GM15510 (cell line): ENCODE data around the gene HIVEP3.

Experiments
- POLR2A ChIP-seq: IDR thresholded peaks from 3 replicates; pipeline ENCODE4 v1.6.1; 2011; ENCODE audit warnings: borderline replicate concordance; ENCODE audit not compliant: insufficient read length; ENCODE audit errors: extremely low read depth

The HIVEP3 gene

DNA sequence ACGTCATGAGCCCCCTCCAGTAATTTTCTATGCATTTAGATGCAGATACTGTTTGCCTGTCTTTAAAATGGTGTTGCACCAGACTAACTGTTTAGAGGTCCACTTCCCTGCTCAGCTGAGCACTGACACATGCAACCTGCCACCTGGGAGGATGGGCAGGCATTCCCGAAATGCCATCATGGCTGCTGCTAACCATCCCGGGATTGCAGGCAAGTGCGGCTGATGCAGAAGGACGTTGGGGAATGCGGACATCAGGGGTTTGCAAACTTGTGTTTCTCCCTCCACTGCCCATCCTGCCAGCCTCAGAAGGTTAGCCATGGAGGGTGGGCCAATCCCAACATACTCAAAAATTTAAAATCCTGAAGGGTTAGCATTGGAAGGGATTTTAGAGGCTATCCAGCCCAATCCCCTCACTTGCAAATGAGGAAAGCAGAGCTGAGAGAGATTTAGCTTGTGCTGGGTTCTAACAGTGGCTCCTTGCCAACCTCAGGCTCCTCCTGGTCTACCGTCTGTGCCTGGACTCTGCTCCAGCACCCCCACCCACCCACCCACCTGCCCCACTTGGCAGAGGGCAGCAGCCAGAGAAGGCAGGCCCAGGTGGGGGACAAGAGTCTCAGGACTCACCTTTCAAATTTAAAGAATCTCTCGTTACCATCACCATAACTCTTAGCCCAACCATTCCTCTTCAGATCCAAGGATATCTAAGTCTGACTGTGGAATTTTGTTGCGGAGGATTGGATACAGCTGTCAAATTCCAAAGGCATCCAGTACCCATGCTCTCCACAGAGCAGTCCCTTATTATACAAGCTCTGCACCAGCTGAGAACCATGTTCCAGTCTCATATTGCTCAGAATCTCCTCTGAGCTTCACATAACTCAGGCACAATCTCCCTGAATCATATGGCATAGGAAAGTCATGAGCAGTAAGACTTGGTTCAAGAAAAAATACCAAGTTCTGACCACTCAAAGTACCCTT lies 34.2 kb downstream of the HIVEP3 start:
- no peak for TF ChIP-seq POLR2A

DNA sequence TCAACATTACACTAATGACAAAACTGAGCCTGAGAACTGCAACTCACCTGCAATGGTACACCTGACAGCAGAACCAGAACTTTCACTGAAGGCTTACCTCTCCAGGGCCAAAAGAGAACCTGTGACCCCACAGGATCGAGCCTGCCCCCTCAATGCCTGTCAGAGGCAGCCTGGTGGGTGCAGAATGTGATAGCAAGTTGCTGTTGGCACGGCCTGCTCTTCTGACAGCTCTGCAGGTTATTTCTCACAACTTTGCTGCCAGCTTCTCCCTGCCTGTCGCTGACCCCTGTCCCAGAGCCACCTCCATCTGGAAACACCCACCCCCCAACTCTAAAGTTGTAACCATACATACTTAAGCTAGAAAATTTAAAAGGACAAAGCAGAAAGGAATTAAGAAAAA lies 35.2 kb downstream of the HIVEP3 start:
- TF ChIP-seq POLR2A = no peak

DNA sequence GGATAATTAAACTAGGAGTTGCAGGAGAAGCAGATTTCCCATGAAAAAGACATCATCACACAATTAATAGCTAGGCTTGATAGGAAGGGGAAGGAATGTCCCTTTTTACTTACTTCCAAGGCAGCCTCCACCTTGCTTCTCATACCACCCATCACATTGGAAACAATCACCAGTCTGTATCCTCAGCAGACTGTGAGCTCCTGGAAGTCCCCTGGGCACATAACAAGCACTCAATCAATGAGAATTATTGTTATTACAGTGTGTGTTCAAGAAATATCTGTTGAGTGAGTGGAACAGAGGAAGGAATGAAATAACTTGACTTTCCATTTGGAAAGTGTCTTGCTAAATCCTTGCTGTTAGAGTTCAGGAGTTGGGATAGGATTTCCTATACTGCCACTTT lies 36.2 kb downstream of the HIVEP3 start:
- TF ChIP-seq POLR2A = no peak

DNA sequence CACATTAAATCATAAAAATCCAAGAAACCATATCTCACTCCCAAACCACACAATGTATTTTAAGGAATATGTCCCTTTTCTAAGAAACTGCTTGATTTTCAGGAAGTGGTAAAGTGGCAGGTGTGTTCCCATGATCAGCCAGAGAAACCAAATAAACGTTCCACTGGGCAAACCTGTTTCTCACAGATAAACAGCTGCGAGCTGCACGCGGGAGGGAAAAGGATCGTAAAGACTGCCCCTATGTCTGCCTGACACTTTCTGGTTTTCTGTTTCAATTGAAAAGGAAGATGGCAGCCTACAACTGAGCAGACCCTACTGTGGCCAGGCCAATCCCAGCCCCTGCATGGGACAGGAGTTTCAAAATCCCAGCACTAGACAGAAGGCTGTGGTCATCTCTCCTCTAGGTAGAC lies 36.6 kb downstream of the HIVEP3 start:
- no peak for TF ChIP-seq POLR2A

DNA sequence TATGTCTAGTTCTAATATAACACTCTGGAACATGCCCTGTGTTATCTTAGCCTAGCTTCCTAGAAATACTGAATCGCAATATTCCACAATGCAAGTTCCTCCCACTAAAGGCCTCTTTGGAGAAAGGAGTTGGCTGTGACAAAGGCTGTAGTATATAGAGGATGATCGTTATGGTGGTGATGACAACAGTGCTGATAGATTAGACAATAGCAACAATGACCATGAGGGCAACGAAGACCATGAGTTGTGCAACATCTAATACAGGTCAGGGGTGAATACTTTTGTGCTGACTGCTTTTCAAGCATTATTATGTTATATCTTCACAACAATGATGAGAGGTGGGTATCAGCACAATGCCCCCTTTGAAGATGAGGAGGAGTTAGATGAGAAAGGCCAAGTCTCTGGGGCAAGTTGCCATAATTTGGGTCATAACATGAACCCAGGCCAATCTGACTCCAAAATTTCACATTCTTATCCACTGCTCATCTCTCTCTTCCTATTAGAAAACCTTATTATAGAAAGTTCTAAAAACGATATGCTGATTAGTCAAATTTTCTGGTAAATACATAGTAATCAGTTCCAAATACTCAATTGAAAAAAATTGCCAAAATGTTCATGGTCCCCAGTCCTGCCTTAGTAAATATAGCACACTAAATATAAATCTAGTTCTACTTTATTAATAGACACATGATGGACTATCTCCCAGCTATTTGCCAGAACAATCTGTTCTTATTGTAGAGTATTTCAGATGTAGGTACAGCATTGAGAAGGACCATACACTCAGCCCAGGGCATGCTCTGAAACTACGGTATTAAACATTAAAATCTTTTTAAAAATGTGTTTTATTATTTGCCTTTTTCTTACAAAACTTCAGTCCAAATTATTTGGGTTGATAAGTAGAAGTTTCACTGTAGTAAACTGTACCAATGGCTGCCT lies 37.5 kb downstream of the HIVEP3 start:
- TF ChIP-seq POLR2A = no peak

DNA sequence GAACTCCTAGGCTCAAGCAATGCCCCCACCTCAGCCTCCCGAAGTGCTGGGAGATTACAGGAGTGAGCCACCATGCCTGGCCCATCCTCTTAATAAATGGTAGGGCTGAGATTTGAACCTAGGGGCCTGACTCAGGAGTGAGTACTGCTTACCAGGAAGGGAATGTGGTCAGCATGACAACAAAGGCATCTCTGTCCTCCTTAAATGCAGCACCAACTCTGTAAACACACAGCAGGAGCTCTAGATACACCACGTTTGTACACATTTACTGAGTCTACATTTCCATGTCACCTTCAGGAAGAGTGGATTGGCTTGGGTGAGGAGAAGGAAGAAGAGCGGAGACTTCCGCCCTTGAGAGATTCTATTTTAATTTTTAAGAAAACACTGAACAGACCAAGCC lies 38.5 kb downstream of the HIVEP3 start:
- no peak for TF ChIP-seq POLR2A

DNA sequence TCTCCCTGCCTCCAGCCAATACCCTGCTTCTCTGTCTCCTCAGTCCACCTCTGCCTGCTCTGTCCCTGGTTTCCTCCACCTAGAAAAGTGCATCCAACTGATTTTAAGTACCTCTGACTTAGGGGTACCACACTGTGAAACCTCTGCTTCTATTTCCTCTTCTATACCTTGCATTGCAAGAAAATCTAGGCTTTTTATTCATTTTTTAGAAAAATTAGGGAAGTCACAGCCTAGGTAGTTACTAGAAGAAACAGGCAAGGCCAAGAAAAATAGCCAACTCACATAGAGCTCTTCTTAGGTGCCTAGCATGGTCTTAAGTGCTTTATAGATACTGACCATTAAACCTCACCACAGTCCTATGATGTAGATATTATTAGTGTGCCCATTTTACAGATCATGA lies 39.1 kb downstream of the HIVEP3 start:
- TF ChIP-seq POLR2A = no peak

DNA sequence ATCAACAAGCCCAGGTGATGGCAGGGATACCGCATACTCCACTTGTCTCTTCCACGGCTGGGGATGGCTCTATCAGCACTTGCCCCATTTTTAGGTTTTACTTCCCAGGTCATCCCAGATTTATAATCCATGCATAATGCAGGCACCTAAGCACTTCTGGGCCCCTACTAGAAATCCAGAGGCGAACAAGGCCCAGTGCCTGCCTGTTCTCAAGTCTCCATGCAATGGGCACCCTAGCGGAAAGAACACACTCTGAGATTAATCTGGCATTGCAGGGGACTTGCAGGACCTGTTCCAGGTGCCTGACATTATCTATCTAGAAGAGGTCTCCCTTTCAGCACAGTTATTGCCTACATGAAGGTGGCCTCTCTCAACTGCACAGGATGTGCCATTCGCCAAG lies 39.8 kb downstream of the HIVEP3 start:
- TF ChIP-seq POLR2A = no peak

DNA sequence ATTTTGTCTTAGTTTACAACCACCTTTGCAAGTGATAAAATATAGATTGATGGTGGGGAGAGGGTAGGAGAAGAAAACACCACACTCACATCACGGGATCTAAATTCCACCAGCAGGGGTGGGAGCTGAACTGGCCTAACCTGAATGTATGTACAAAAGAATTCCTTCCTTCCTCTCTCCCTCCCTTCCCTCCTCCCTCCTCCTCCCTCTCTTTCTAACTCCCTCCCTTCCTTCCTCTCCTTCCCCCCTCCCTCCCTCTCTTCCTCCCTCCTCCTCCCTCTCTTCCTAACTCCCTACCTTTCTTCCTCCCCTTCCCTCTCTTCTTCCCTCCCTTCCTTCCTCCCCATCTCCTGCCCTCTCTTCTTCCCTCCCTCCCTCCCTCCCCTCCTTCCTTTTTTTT lies 40.2 kb downstream of the HIVEP3 start:
- TF ChIP-seq POLR2A = no peak

DNA sequence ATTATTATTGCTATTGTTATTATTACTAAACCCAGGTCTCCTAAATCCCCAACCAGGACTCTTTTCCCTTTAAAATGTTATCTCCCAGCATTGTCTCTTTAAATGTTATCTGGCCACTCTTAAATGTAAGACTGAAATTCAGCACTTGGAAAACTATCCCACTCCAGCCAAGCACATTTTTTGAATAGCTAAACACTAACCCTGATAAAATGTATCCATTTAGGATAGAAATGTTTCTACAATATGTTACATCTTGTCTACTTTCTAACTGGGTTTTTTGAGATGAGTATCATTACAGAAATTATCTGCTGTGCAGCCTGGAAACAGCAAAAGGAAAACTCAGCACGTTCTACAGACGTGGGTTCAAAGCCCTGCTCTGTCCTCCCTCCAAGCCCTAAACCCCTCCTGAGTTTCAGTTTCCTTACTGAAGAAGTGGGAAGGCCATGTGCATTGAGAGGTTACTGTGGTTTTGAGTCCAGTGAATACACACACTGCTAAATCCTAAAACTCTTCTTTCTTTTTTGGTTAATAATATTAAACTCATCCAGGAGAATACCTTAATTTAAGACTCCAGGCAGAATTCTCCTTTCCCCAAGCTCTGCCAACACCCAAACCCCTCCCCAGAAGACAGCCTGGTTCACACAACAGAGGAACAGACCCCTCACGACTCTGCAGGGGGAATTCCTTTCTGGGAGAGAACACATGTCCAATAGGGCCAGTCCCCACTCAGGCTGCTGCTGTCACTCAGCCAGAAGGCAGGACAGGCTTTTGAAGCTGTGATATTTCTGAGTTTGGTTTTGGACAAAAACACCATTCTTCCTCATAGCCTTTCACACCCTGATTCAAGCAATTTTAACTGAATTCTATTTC lies 41.9 kb downstream of the HIVEP3 start:
- no peak for TF ChIP-seq POLR2A

DNA sequence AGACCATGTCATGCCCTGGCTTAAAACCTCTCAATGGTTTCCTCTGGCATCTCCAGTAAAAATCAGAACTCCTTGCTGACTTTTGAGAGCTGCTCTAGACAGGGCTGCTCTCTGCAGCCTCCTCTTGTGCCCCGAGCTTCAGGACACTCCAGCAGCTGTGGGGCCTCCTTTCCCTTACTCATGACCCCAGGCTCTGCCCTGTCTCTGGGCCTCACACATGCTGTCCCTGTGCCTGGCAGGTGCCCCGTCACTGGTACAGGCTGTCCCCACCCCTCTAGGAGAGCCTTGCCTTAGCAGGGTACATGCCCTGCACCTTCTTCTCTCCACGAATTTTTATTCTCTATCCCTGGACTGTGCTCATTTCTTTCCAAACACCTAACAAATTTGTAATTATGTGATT lies 43.2 kb downstream of the HIVEP3 start:
- TF ChIP-seq POLR2A = no peak

DNA sequence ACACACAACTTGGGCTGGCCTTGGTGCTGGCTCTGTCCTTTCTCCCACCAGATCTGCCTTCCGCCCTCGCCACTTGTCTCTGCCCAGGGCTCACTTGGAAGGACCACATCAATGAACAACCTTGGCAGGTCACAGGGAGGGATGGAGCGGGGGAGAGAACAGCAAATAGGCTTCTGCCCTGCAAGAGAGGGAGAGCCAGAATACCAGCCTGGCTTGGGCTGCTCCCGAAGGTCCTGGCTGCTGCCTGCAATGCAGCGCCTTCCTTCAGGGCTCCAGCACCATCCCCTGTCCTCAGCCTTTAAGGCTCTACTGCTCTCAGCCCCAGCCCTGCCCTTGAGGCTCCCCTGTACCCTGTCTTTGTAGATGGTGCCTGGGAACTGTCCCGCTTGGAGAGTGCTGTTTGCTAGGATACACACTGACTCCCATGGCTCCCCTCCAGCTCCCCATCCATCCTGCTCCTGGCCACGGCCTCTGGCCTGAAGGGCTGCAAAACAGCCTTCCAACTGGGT lies 43.8 kb downstream of the HIVEP3 start:
- no peak for TF ChIP-seq POLR2A

DNA sequence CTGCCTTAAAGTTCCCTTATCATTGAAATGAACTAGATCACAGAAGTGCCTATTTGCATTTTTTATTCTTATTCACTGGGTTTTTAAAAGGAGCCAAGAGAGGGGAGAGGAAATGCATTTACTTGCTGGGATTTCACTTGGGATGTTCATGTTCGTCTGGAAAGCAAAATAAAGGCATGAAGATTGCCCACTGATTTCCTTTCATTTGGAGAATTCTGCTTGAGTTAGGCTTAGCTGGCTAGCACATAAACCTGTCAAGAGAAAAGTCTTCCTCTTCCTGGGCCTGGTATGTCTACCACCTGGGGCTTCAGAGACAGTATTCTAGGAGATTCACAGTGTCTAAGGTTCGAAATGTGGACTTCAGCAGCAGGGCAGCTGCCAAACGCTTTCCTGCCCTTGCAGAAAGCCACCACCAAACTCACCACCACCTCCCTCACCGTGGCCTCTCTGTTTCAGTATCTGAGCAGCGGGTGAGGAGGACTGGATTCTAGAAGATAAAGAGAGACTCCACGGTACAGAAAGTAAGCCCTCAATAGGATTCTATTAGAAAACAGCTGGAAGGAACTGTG lies 44.5 kb downstream of the HIVEP3 start:
- TF ChIP-seq POLR2A = no peak

DNA sequence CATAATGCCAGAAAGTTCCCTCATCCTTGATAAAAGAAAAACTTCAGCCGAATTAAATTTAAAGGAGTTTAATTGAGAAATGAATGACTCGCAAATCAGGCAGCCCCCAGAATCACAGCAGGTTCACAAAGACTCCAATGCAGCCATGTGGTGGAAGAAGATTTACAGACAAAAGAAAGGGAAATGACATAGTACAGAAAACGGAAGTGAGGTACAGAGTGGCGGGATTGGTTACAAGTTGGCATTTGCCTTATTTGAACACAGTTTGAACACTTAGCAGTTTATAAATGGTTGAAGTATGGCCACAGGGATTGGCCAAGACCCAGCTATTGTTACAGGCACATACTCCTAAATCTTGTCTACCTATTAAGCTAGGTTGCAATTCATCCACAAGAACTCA lies 46.6 kb downstream of the HIVEP3 start:
- TF ChIP-seq POLR2A = no peak
